ENCODE measurements around the gene MRPS27. TPM values are rescaled to one million over a fixed set of nuclear protein-coding genes. Genes with fewer than 3 reads are reported as not detected.

MRPS27 gene
- total and polyA plus RNA-seq, 2 of the 4 experiments (the other 2 are of a cell fraction) = 46.9 to 90.5 TPM

DNA sequence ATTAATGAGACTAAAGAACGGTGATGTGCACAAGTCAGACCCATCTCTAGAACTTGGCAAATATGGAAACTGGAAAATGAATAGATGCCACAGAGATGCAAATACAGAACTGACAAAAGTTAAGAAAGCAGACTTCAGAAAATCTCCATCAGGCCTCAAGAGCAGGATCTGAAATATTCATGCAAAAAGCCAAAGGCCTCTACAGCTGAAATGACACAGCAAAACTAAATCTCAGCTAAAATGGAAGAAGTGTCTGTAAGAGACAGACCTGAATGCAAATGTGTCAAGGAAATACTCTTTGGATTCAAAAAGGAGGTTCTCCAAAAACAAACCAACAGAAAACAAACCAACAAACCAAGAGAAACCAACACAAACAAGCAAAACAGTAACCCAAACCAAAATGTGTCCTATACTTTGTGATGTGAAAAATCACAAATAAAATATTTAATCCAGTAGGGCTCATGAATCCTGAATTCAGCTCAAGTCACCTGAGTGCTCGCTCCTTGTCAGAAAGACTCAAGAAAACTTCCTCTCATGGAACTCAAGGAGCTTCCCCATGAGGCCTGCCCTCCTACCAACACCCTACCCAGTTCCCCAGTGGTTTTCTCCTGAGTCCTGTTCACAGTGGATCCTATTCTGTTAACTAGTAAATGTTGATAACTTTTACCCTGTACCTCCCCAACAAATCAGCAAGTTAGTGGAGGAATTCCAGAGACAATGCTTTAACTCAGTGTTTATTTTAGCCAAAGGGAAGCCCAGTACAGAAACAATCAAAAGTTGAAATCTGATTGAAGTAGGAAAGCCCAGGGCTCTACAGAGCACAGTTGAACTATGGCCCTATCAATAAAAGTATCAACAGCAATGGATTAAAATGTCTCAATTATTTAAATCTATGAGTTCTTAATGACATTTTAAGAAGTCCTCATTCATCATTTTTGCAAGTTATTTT is 14.6 kb downstream of the MRPS27 start:
- Histone ChIP-seq H2AK9ac (replicated peaks; ENCODE audit: low read depth, low read length, poor library complexity) (no peak overlapping the region), H2BK15ac (ENCODE audit: low read depth, low read length) (no peak overlapping the region), H3K14ac (replicated peaks; ENCODE audit: low read depth, low read length) (peak overlapping the region; percentile 28; the same call in 1 of the 2 replicates), H3K4me3 (ENCODE audit: insufficient read depth, low read depth, low read length) (no peak overlapping the region), H3K36me3 (ENCODE audit: control insufficient read depth, insufficient read depth, low read length) (peaks cover 3% of the 10 kb centered on the region; the same call in 1 of the 2 replicates), H3K4ac (ENCODE audit: low read depth, low read length) (no peak overlapping the region), H3K9me1 (ENCODE audit: insufficient read depth, low read length) (peaks cover 3% of the 10 kb centered on the region; the same call in 1 of the 2 replicates), H3K4me1 (ENCODE audit: control insufficient read depth, insufficient read depth, low read length) (no peaks in the 10 kb centered on the region; the same call in 1 of the 2 replicates), H4K5ac (ENCODE audit: low read depth, low read length) (peak overlapping the region; percentile 25; the same call in 1 of the 2 replicates), H3K18ac (ENCODE audit: low read depth, low read length) (no peak overlapping the region; the same call in 1 of the 2 replicates), H2AK5ac (ENCODE audit: low read depth, low read length) (peak overlapping the region; percentile 13; the same call in 1 of the 2 replicates), H2BK120ac (ENCODE audit: low read depth, low read length) (no peak overlapping the region), H2AFZ (replicated peaks; ENCODE audit: low read length, poor library complexity) (no peak overlapping the region), H3K27ac (ENCODE audit: insufficient read depth, low read length) (no peak overlapping the region), H2BK20ac (ENCODE audit: low read depth, low read length) (no peak overlapping the region), H3K79me1 (ENCODE audit: low read depth in 1 of 2, low read length in 2 of 2) (peaks cover 36 to 45% of the 10 kb centered on the region in 2 experiments), H3K56ac (ENCODE audit: extremely low read depth, insufficient read depth, low read length) (no peak overlapping the region), H3K4me2 (ENCODE audit: low read depth, low read length) (no peak overlapping the region), H3K9ac (ENCODE audit: low read depth, low read length) (no peak overlapping the region), H3K23ac (ENCODE audit: low read depth, low read length) (no peak overlapping the region), H4K20me1 (ENCODE audit: insufficient read depth, low read length) (no peaks in the 10 kb centered on the region), H3K9me3 (ENCODE audit: control insufficient read depth, insufficient read depth, low read length) (no peaks in the 10 kb centered on the region), H3K27me3 (ENCODE audit: control insufficient read depth, insufficient read depth, low read length) (no peaks in the 10 kb centered on the region), H4K91ac (ENCODE audit: insufficient read depth, low read depth, low read length) (no peak overlapping the region), H2BK5ac (ENCODE audit: low read depth, low read length, poor library complexity, severe bottlenecking) (no peak overlapping the region), H4K8ac (ENCODE audit: low read depth in 2 of 2, low read length in 2 of 2) (no peak overlapping the region)
- ATAC-seq (ENCODE audit: low read depth) = no peak
- BruUV-seq (replicated peaks) = no TSS peak
- no CpG with 5 or more reads among the region's 2 CpGs for WGBS, 2 experiments (ENCODE audit: extremely low coverage in 2 of 2, insufficient read length in 1 of 2)
- in situ Hi-C loops (cut with MboI; ENCODE audit: low sequenced_read_pairs) (loop anchor here (5.0 to 25.0 kb wide), 2 partner anchors 523 to 718 kb away; partner anchors contain the start of gene MCCC2), dilution Hi-C loops (cut with HindIII; ENCODE audit: low sequenced_read_pairs, unreplicated experiment) (no loop called here), intact Hi-C loops (cut with micrococcal nuclease) (loop anchor here (5.0 to 10.0 kb wide), 4 partner anchors 58 to 718 kb away; partner anchors contain the start of gene MCCC2)
- POLR2A ChIA-PET (ENCODE audit: unreplicated experiment) = no interaction called here
- CTCF ChIA-PET = interaction anchor here (1.3 kb wide), 1 partner anchor 9 kb away, joined by 3 read pairs; no protein-coding TSS in a partner anchor
- DNase-seq = no peak
- TF ChIP-seq BHLHE40 (IDR thresholded peaks at IDR 0.05; ENCODE audit: low read depth, low read length) (no peak), FOS (IDR thresholded peaks at IDR 0.05; ENCODE audit: low read depth, low read length) (no peak), RFX5 (IDR thresholded peaks at IDR 0.05; ENCODE audit: low read depth, low read length) (no peak), RCOR1 (IDR thresholded peaks at IDR 0.05; ENCODE audit: insufficient replicate concordance, low read length) (no peak), MAFK (IDR thresholded peaks at IDR 0.05; ENCODE audit: low read depth, low read length) (no peak), NFE2L2 (IDR thresholded peaks at IDR 0.05; ENCODE audit: low read depth, low read length) (no peak), MAZ (IDR thresholded peaks at IDR 0.05; ENCODE audit: borderline replicate concordance, low read depth, low read length) (no peak), RAD21 (IDR thresholded peaks at IDR 0.05; ENCODE audit: low read length) (no peak), CHD1 (IDR thresholded peaks at IDR 0.05; ENCODE audit: low read depth, low read length) (no peak), SMC3 (IDR thresholded peaks at IDR 0.05; ENCODE audit: low read depth, low read length) (no peak), MXI1 (IDR thresholded peaks at IDR 0.05; ENCODE audit: borderline replicate concordance, low read depth, low read length) (no peak), POLR2A (IDR thresholded peaks at IDR 0.05; ENCODE audit: low read depth, low read length) (no peak), CEBPB (IDR thresholded peaks at IDR 0.05; ENCODE audit: low read depth, low read length) (no peak)
- TF ChIP-seq, protein P1, sequence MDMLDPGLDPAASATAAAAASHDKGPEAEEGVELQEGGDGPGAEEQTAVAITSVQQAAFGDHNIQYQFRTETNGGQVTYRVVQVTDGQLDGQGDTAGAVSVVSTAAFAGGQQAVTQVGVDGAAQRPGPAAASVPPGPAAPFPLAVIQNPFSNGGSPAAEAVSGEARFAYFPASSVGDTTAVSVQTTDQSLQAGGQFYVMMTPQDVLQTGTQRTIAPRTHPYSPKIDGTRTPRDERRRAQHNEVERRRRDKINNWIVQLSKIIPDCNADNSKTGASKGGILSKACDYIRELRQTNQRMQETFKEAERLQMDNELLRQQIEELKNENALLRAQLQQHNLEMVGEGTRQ (IDR thresholded peaks at IDR 0.05; ENCODE audit: low read depth, low read length) = no peak
- TF ChIP-seq, protein P2, sequence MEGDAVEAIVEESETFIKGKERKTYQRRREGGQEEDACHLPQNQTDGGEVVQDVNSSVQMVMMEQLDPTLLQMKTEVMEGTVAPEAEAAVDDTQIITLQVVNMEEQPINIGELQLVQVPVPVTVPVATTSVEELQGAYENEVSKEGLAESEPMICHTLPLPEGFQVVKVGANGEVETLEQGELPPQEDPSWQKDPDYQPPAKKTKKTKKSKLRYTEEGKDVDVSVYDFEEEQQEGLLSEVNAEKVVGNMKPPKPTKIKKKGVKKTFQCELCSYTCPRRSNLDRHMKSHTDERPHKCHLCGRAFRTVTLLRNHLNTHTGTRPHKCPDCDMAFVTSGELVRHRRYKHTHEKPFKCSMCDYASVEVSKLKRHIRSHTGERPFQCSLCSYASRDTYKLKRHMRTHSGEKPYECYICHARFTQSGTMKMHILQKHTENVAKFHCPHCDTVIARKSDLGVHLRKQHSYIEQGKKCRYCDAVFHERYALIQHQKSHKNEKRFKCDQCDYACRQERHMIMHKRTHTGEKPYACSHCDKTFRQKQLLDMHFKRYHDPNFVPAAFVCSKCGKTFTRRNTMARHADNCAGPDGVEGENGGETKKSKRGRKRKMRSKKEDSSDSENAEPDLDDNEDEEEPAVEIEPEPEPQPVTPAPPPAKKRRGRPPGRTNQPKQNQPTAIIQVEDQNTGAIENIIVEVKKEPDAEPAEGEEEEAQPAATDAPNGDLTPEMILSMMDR (conservative IDR thresholded peaks at IDR 0.05; ENCODE audit: low read depth, low read length) = no peak
